DOHH2 (cell line): ENCODE data around the gene DACH1.

Experiments used
- CTCF ChIP-seq: fragments of 200-600 bp; sonication (generic); IDR thresholded peaks from one replicate; pipeline ENCODE4 v1.5.1; 2014; ENCODE audit warnings: antibody characterized with exemption, mild to moderate bottlenecking, low read depth, low read length; ENCODE audit not compliant: poor library complexity, severe bottlenecking
- EZH2phosphoT487 ChIP-seq: fragments of 200-600 bp; sonication (generic); IDR thresholded peaks from 2 replicates; pipeline ENCODE4 v1.6.1; 2017; ENCODE audit warnings: borderline replicate concordance, mild to moderate bottlenecking, antibody characterized with exemption, low read length, moderate library complexity, mixed read lengths

GRCh38 chr13:71861769-71862458 is 5.1 kb downstream of the DACH1 start:
- no peak for TF ChIP-seq CTCF
- TF ChIP-seq EZH2phosphoT487, result no peak
